ENCODE results near the gene SYT10.

SYT10 gene

GRCh38 chr12:33439587-33440011 is at the start of gene SYT10:
Gene SYT10 (minus strand): TSS chr12:33439819. CDS start chr12:33439522, 297 bp downstream.
- Histone ChIP-seq H3K27me3 (ENCODE audit: insufficient read depth, low read depth, severe bottlenecking) (peaks cover 85% of the 10 kb centered on the region), H3K27ac (no peak within 1 kb of the TSS), H3K36me3 (no peaks in the 10 kb centered on the region), H3K4me3 (ENCODE audit: low read depth, low read length) (no peak within 1 kb of the TSS), H3K9me3 (ENCODE audit: severe bottlenecking) (peaks cover 12% of the 10 kb centered on the region)
- no peak for DNase-seq
- TF ChIP-seq CTCF (IDR thresholded peaks at IDR 0.05; ENCODE audit: low read depth, low read length) = no peak

GRCh38 chr12:33488036-33488435 is 48.4 kb upstream of the SYT10 start:
- no peak overlapping the region for H3K4me3 ChIP-seq (ENCODE audit: low read depth, low read length)
- H3K27me3 ChIP-seq (ENCODE audit: insufficient read depth, low read depth, severe bottlenecking) = peaks cover 33% of the 10 kb centered on the region
- peaks cover 2% of the 10 kb centered on the region for H3K9me3 ChIP-seq (ENCODE audit: severe bottlenecking)
- H3K36me3 ChIP-seq = no peaks in the 10 kb centered on the region
- H3K27ac ChIP-seq = no peak overlapping the region
- TF ChIP-seq CTCF (IDR thresholded peaks at IDR 0.05; ENCODE audit: low read depth, low read length) = no peak
- DNase-seq = no peak

GRCh38 chr12:33486058-33486457 is 46.4 kb upstream of the SYT10 start:
- no peak for DNase-seq
- no peak for TF ChIP-seq CTCF (IDR thresholded peaks at IDR 0.05; ENCODE audit: low read depth, low read length)
- Histone ChIP-seq H3K27ac (no peak overlapping the region), H3K36me3 (no peaks in the 10 kb centered on the region), H3K4me3 (ENCODE audit: low read depth, low read length) (no peak overlapping the region), H3K27me3 (ENCODE audit: insufficient read depth, low read depth, severe bottlenecking) (peaks cover 38% of the 10 kb centered on the region), H3K9me3 (ENCODE audit: severe bottlenecking) (no peaks in the 10 kb centered on the region)

GRCh38 chr12:33484161-33484560 is 44.5 kb upstream of the SYT10 start:
- H3K9me3 ChIP-seq (ENCODE audit: severe bottlenecking) = no peaks in the 10 kb centered on the region
- TF ChIP-seq CTCF (IDR thresholded peaks at IDR 0.05; ENCODE audit: low read depth, low read length) = no peak
- DNase-seq = no peak
- no peak overlapping the region for H3K27ac ChIP-seq
- H3K4me3 ChIP-seq (ENCODE audit: low read depth, low read length) = no peak overlapping the region
- peaks cover 35% of the 10 kb centered on the region for H3K27me3 ChIP-seq (ENCODE audit: insufficient read depth, low read depth, severe bottlenecking)
- H3K36me3 ChIP-seq = no peaks in the 10 kb centered on the region

GRCh38 chr12:33480366-33480765 is 40.7 kb upstream of the SYT10 start:
- Histone ChIP-seq H3K9me3 (ENCODE audit: severe bottlenecking) (no peaks in the 10 kb centered on the region), H3K4me3 (ENCODE audit: low read depth, low read length) (no peak overlapping the region), H3K36me3 (no peaks in the 10 kb centered on the region), H3K27me3 (ENCODE audit: insufficient read depth, low read depth, severe bottlenecking) (peaks cover 32% of the 10 kb centered on the region), H3K27ac (no peak overlapping the region)
- DNase-seq = no peak
- TF ChIP-seq CTCF (IDR thresholded peaks at IDR 0.05; ENCODE audit: low read depth, low read length) = no peak

- no peak overlapping the region for H3K4me3 ChIP-seq (ENCODE audit: low read depth, low read length)
- H3K36me3 ChIP-seq = no peaks in the 10 kb centered on the region
- H3K9me3 ChIP-seq (ENCODE audit: severe bottlenecking) = no peaks in the 10 kb centered on the region
- no peak for DNase-seq
- no peak for TF ChIP-seq CTCF (IDR thresholded peaks at IDR 0.05; ENCODE audit: low read depth, low read length)
- no peak overlapping the region for H3K27ac ChIP-seq
- H3K27me3 ChIP-seq (ENCODE audit: insufficient read depth, low read depth, severe bottlenecking) = peaks cover 10% of the 10 kb centered on the region
Measured at GRCh38 chr12:33476058-33476457, 36.4 kb upstream of the SYT10 start.
